ENCODE data around the gene FAAP100. TPM values are rescaled to one million over a fixed set of nuclear protein-coding genes. Genes with fewer than 3 reads are reported as not detected.
A peak's percentile ranks its signal among the peaks of the same experiment; 100 is the strongest.
"Not testable (repeated sequence)": the region's sequence is repeated elsewhere in the genome, so short reads cannot be mapped to it uniquely, and the experiment has no call there.

FAAP100 gene
- polyA plus RNA-seq (ENCODE audit: insufficient read length), result 19.8 TPM

DNA sequence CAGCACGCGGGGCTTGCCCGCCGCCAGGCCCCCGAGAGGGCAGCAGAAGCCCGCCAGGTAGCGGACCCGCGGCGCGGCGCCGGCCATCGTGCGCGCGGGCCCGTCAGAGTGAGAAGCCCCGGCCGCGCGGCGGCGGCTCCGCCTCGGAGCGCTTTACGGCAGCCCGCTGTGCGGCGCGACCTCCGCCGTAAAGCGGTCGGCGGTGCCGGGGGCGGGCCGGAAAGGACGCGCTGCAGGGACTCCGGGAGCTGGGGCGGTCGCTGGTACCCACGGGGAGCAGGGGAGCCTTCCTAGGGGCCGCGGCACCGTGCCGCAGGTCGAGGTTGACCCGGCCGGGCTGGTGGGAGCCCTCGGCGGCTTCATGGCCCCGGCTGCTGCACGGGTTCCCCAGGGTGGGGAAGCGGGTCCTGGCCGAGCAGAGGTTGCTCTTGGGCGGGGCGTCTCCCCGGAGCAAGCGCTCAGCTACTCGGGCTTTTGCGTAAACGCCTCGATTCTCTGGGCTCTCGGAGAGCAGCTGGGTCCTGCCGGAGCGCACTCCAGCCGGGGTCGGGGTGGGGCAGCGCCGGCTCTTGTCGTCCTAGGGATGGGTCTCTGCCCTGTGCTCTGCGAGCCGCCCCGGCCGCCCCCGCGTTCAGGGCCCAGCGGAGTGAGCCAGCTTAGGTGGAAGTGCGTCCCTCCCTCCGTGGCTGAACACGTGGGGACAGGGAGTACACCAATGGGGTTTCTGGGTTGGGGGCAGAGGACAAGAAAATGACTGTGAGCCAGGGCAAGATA lies at the start of gene FAAP100:
Gene FAAP100, minus strand, starts transcription at position 110 of the 774 bp plus-strand sequence. Its CDS starts 23 bp downstream, at position 87.
- DNase-seq (ENCODE audit: low read depth), result peak; percentile 47

- peak; percentile 56 for DNase-seq (ENCODE audit: low read depth)
Measured at GRCh38 chr17:81601525-81602120, 49.5 kb upstream of the FAAP100 start.

DNA sequence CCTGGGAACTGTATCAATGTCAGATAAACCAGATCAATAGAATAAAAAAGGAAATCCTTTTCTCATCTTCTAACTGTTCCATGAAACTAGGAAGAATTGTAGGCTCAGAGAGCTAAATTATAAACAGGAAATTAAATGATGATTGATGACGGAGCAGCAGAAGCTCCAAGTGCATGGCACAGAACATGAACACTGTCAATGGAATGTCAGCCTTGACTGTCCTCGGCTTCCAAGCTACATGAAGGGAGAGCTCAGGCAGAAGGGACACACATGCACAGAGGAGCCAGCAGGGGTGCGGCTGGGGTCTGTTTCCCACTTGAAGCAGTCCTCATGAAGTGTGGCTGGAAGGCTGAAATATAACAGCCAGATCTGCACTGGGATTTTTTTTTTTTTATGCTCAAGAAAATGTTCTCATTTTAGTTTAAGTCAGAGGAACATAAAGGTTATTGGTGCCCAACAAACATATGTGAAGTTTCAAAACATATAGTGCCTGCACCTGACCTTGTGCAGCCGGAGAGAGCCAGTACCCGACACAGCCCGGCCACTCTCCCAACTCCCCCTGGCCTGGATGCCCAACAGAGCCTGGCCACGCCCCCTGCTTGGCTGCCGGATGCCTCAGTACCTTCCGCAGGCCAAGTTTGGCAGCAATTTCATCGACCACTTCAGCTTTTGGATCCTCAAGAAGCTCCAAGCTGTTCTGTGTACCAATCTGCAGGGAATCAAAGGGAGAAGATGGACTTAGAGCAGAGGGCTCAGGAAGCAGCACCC lies 47.8 kb upstream of the FAAP100 start:
- no peak for DNase-seq (ENCODE audit: low read depth)

DNA sequence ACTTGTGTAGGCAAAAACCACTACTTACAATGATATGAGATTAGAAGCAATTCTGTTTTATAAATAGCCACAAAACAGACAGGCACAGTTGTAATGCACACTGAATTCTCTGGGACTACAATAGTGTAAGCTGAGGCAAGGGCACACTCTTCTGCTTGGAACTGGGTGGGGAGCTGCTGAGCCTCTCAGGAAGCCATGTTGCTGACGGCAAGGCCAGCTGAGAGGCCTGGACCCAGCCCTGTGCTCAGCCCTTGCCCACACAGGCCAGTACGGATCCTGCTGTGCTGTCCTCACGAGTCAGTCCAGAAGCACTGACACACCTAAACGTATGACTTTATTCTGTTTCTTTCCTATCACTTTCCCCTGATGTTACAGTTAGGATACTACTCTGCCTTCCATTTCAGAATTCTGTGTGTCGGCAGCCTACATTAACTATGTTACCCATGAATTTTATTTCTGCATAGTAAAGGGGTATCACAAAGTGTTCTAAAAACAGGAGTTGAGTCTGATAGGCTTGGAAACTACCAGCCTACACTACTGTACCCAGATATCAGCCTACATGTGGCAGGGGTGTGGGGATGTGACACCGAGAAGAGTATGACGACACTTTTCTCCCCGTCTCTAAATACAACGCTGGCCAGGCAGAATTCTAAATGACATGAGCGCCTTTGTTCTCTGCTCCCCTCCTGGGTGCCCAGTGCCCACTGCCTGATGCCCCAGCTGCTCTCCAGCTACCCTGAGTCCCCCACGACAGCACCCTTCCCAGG lies 41.1 kb upstream of the FAAP100 start:
- DNase-seq (ENCODE audit: low read depth), result no peak

DNA sequence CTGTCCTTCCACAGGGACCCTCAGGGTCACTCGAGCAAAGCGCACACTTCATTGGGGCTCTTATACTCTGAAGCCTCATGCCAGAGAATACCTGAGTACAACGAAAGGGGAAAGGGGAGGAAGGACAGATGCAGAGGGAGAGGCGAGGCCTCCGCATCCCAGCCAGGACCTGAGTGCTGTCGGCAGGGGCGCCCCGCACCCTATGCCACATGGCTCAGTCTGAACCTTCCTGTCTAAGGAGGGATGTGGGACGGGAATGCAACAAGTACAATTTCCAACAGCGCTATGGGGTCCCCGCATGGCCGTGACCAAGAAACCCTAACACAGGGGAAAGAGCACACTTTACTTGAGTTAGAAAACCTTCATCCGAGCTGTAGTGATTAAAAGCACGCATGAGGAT lies 39.8 kb upstream of the FAAP100 start:
- DNase-seq (ENCODE audit: low read depth), result no peak

DNA sequence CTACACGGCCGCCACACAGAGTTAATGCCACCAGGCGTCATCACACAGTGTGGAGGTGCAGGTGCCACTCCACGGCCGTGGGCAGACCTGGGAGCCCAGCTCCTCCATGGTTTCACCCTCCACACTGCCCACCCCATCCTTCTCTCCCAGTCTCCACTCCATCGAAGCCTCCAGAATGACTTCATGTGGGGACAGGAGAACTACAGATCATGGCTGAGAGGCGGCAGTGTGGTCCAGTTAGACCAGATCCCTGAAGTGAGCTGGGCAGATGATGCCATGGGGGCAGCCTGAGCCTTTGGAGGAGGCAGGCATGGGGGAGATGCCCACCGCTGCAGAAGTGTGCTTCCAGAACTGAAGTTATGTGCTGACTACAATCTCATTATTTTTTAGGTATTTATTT lies 38.0 kb upstream of the FAAP100 start:
- no peak for DNase-seq (ENCODE audit: low read depth)

DNA sequence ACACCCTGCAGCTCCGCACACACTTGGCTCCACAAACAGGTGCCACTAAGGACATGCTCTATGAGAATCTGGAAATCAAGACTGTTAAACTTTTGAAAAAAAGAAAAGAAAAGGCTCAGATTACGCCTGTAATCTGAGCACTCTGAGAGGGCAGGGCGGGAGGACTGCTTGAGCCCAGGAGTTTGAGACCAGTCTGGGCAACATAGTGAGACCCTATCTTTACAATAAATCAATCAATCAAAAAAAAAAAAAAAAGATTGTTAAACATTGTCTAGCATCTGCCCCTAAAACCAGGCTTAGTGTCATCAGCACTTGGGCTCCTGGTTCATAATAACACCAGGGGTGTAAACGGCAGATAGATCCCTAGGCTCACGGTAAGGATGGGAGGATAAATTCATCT lies 37.5 kb upstream of the FAAP100 start:
- no peak for DNase-seq (ENCODE audit: low read depth)

DNA sequence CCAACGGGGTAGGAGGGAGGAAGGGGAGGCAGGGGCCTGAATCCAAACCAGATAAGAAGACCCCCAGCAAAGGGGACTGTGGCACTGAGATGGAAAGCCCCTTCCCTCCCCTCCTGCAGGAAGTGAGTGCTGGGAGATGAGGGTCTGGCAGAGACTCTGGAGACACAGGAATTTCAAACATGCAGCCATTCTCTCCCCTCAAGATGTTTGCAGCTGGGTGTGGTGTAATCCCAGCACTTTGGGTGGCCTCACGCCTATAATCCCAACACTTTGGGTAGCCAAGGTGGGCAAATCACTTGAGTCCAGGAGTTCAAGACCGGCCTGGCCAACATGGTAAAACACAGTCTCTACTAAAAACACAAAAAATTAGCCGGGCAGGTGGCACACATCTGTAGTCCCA lies 33.9 kb upstream of the FAAP100 start:
- no peak for DNase-seq (ENCODE audit: low read depth)

DNA sequence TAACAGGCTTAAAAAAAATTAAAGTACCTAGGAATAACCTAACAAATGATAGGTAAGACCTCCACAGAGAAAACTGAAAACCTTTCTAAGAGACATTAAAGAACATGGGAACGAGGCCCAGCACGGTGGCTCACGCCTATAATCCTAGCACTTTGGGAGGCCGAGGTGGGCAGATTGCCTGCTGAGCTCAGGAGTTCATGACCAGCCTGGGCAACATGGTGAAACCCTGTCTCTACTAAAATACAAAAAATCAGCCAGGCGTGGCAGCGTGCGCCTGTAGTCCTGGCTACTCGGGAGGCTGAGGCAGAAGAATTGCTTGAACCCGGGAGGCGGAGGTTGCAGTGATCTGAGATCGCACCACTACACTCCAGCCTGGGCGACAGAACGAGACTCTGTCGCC lies 32.6 kb upstream of the FAAP100 start:
- not testable (repeated sequence) for DNase-seq (ENCODE audit: low read depth)

DNA sequence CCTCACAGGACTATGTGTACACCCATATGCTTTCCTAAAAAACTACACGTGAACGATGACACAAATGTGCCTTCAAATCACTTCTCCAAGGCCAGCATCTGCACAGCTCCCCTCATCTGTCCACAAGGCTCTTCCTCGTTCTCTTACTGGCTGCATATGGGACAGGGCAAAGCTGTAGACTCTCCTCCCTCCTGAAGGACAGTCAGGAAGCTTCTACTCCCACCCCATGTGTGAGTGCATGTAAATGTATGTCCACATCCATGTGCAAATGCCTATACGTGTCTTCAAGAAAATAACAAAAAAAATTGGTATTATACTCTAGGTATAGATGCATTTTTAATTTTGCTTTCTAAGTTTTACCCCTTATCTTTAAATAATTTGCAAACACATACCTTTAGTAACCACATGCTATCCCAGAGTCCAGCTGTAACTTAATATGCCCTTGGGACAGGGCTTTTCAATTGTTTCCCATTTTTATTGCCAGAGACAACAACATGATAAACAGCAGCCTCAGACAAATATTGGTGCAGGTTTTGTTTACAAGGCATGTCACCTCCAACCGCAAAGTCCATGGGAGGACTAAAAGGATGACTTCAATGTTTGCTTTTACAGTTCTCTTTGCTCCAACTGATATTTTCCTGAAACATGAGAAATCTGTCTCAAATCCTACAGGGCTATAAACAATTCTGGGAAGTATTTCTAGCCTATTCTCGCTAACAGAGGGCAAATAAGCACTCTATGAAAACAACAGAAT lies 31.6 kb upstream of the FAAP100 start:
- no peak for DNase-seq (ENCODE audit: low read depth)

GRCh38 chr17:81582749-81583148 lies 30.6 kb upstream of the FAAP100 start:
- no peak for DNase-seq (ENCODE audit: low read depth)

DNA sequence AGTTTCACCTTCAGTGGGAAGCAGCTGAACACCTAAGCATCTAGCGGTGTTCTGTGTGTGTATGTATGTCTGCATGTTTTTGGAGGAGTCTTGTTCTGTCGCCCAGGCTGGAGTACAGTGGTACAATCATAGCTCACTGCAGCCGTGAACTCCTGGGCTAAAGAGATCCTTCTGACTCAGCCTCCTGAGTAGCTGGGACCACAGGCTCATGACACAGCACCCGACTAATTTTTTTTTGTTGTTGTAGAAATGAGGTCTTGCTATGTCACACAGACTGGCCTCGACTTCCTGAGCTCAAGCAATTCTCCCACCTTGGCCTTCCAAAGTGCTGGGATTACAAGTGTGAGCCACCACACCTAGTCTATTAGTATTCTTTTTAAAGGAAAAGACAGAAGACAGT lies 30.2 kb upstream of the FAAP100 start:
- no peak for DNase-seq (ENCODE audit: low read depth)

DNA sequence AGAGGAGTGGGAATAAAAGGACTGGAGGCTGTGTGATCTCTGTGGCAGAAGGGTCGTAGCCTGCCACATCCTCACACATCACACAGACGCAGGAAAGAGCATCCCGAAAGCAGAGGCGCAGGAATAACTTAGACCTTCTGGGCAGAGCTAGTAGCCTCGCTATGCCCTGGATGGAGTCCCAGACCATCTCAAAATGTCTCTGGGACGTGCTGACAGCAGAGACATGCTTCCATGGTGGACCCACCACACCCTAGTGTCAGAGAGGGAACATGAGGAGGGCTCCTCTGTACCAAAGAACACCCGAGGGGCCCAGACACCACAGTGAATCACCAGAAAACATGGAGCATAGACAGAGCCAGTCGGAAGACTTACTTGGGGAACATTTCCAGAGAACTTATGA lies 29.6 kb upstream of the FAAP100 start:
- DNase-seq (ENCODE audit: low read depth), result no peak

DNA sequence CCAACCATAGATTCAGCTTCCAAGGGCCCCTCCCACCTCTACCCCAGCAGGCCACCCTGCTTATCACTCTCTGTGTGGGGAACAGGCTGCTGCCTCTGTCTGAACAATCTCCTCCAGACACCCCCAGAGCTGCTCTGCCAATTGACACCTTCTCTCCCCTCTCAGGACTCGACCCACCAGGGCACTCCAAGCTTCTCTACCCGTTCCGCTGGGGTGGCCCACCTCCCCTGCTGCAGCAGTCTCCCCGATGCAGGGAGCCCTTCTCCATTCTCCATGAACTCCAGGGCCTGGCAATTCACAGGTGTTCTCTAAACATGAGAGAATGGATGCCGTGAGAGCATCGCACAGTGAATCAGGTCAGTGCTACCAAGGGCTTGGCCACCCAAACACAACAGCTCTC lies 28.3 kb upstream of the FAAP100 start:
- no peak for DNase-seq (ENCODE audit: low read depth)

DNA sequence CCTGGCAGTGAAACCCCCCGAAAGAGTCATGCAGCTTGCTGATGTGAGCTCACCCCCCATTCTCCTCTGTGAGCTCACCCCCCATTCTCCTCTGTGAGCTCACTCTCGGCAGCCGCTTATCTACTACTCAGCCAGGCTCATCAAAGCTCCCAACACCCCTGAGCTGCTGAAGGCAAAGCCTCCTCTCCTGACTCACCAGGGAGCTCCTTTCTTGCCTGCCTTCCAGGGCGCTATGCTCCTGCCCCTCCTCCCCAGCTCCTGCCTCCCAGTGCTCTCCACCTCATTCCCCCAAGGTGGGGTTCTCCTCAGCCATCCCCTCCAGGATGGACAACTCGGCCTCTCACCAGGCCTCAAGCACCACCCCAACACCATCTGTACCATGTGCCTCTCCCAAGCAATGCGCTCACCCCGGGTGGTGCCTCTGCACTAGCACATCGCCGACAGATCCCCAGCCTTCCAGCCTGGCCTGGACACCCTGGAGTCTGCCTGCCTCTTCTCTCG lies 27.7 kb upstream of the FAAP100 start:
- DNase-seq (ENCODE audit: low read depth), result no peak

- DNase-seq (ENCODE audit: low read depth), result no peak
Measured at GRCh38 chr17:81579298-81579697, 27.1 kb upstream of the FAAP100 start.

GRCh38 chr17:81578561-81579225 lies 26.5 kb upstream of the FAAP100 start:
- DNase-seq (ENCODE audit: low read depth), result no peak

DNA sequence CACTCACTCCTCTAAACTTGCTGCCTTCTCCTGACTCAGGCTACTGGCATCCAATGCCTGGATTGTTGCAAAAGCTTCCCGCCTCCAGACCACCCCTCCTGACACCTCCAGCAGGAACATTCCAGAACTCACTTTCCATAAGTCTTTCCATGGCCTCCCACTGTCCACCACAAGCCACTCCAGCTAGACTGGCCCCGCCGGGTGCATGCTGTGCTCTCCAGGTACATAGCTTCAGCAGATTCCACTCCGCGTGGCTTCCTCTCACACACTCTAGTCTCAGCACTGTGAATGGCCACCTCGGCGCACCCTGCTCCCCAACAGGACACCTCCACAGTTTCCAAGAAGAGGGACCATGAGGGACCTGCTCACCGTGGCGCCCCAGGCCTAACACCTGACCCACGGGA lies 25.9 kb upstream of the FAAP100 start:
- DNase-seq (ENCODE audit: low read depth), result no peak

GRCh38 chr17:81577278-81578000 lies 25.3 kb upstream of the FAAP100 start:
- DNase-seq (ENCODE audit: low read depth), result no peak
